ENCODE data around the gene EMC6. TPM values are rescaled to one million over a fixed set of nuclear protein-coding genes. Genes with fewer than 3 reads are reported as not detected.

Gene EMC6
- total and polyA plus RNA-seq, 12 donors = 46.0 to 203 (median 54.6) TPM

- peaks cover 0 to 8% (median 0%) of the 10 kb centered on the region in 9 donors for H3K36me3 ChIP-seq
- WGBS, 2 donors = 77% methylated on average over 9 of the region's 9 CpGs
- intact Hi-C loops (cut with DNase I) = loop anchor here in 1 of 10 donors (2.0 kb wide), 1 partner anchor 29 kb away; the partner anchor contains the start of gene HASPIN
- peaks cover 0 to 46% (median 30%) of the 10 kb centered on the region in 7 donors for H3K27me3 ChIP-seq
- no peak for ATAC-seq
- no peak overlapping the region for H3K27ac ChIP-seq
- no peak overlapping the region for H3K4me3 ChIP-seq
- no peak for DNase-seq
- no peak for TF ChIP-seq CTCF (IDR thresholded peaks at IDR 0.05)
- peaks cover 0 to 26% (median 18%) of the 10 kb centered on the region in 9 donors for H3K4me1 ChIP-seq
- H3K9me3 ChIP-seq = peaks cover 0 to 10% (median 0%) of the 10 kb centered on the region in 11 donors
Observed at GRCh38 chr17:3693829-3694231, 25.2 kb downstream of the EMC6 start.

- peak overlapping the region in 9 of 10 donors; percentile 39 to 90 (median 80) for H3K27ac ChIP-seq
Observed at GRCh38 chr17:3695129-3695722, 26.6 kb downstream of the EMC6 start.

GRCh38 chr17:3695723-3696411, 27.3 kb downstream of the EMC6 start, which contains the start of gene P2RX5:
P2RX5 (minus strand) TSS chr17:3696155; CDS start chr17:3696005, 150 bp downstream.
- Histone ChIP-seq H3K27ac (peak within 1 kb of the TSS in 9 of 10 donors; percentile 39 to 90 (median 80)), H3K4me1 (peaks cover 0 to 26% (median 18%) of the 10 kb centered on the region in 9 donors), H3K27me3 (peaks cover 0 to 43% (median 24%) of the 10 kb centered on the region in 7 donors), H3K4me3 (peak within 1 kb of the TSS; percentile 32 to 62 (median 54)), H3K36me3 (no peaks in the 10 kb centered on the region), H3K9me3 (peaks cover 0 to 10% (median 0%) of the 10 kb centered on the region in 11 donors)
- peak; percentile 41 to 63 (median 52) for ATAC-seq
- DNase-seq = no peak
- WGBS, 2 donors = 1% methylated on average over 65 of the region's 65 CpGs
- intact Hi-C loops (cut with DNase I) = loop anchor here in 1 of 10 donors (2.0 kb wide), 1 partner anchor 27 kb away; the partner anchor contains the start of gene HASPIN
- no peak for TF ChIP-seq CTCF (IDR thresholded peaks at IDR 0.05)

More at GRCh38 chr17:3695129-3695722, 26.6 kb downstream of the EMC6 start:
- H3K9me3 ChIP-seq = peaks cover 0 to 10% (median 0%) of the 10 kb centered on the region in 11 donors
- H3K27me3 ChIP-seq = peaks cover 0 to 44% (median 29%) of the 10 kb centered on the region in 7 donors
- peaks cover 0 to 26% (median 18%) of the 10 kb centered on the region in 9 donors for H3K4me1 ChIP-seq
- DNase-seq (peak; percentile 48 to 61), ATAC-seq (peak; percentile 74 to 91 (median 86))
- H3K4me3 ChIP-seq = peak overlapping the region; percentile 32 to 62 (median 54)
- peaks cover 0 to 4% (median 0%) of the 10 kb centered on the region in 9 donors for H3K36me3 ChIP-seq
- TF ChIP-seq CTCF (IDR thresholded peaks at IDR 0.05) = no peak
- intact Hi-C loops (cut with DNase I) = loop anchor here in 1 of 10 donors (2.0 kb wide), 1 partner anchor 28 kb away; the partner anchor contains the start of gene HASPIN
- 6 to 7% methylated on average over 17 of the region's 17 CpGs for WGBS, 2 donors

- Histone ChIP-seq H3K4me1 (peaks cover 0 to 26% (median 18%) of the 10 kb centered on the region in 9 donors), H3K9me3 (peaks cover 0 to 10% (median 0%) of the 10 kb centered on the region in 11 donors), H3K27ac (peak overlapping the region in 4 of 10 donors; percentile 29 to 90 (median 74)), H3K36me3 (no peaks in the 10 kb centered on the region), H3K4me3 (peak overlapping the region in 7 of 10 donors; percentile 8 to 62 (median 55)), H3K27me3 (peaks cover 0 to 39% (median 24%) of the 10 kb centered on the region in 7 donors)
- WGBS, 2 donors = 40% methylated on average over 12 of the region's 12 CpGs
- intact Hi-C loops (cut with DNase I) = no loop called here
- TF ChIP-seq CTCF (IDR thresholded peaks at IDR 0.05) = no peak
- DNase-seq (no peak), ATAC-seq (peak in 7 of 8 donors; percentile 4 to 70 (median 21))
Observed at GRCh38 chr17:3697103-3697476, 28.5 kb downstream of the EMC6 start.

All from heart right ventricle (tissue), 16 donors.